ENCODE data around the gene SASH1. TPM values are rescaled to one million over a fixed set of nuclear protein-coding genes. Genes with fewer than 3 reads are reported as not detected.

SASH1 gene
- total RNA-seq, 1 donor from 2014 or later = 118 TPM

DNA sequence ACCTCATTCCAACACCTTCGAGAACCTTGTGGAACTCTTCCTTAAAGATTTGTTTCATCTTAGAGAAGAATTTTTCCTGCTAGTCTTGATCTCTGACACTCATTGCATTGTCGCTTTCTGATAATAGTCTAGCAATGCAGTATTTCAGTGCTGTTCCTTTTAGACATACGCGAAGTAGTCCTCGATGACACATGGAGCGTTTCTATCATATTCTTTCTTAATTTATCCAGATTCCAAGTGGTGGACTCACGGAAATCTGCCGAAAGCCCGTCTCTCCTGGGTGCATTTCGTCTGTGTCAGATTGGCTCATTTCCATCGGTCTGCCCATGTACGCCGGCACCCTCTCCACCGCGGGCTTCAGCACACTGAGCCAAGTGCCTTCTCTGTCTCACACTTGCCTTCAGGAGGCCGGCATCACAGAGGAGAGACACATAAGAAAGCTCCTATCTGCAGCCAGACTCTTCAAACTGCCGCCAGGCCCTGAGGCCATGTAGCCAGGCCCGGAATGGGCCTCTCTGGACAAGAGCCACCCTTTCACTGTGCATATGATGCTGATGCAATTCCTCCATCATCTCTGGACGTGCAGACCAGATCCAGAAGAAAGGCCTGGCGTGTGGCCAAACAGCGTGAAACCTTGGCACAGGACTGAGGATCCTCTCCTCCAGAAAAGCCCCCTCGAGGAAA is 205.6 kb downstream of the SASH1 start:
- peak; percentile 74 for DNase-seq (ENCODE audit: low spot score)
- intact Hi-C loops (cut with DNase I) = no loop called here
- ATAC-seq = peak; percentile 57

DNA sequence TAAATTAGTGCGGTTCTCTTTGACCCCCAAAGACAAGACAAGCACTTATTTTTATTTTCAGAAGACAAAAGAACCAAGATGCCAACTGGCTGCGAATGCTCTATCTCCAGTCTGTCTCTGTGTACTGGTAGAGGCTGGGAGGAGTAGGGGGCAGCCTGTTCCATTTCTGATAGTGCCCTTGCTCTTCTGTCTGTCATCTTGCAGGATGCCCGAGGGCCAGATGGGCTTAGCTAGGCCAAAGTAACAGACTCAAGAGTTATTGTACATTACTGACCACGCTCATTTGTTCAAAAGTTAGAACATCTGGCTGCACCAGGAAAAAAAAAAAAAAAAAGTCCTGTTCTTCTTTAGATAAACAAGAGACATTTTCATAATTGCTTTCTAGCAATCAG is 206.1 kb downstream of the SASH1 start:
- peak; percentile 10 for ATAC-seq

DNA sequence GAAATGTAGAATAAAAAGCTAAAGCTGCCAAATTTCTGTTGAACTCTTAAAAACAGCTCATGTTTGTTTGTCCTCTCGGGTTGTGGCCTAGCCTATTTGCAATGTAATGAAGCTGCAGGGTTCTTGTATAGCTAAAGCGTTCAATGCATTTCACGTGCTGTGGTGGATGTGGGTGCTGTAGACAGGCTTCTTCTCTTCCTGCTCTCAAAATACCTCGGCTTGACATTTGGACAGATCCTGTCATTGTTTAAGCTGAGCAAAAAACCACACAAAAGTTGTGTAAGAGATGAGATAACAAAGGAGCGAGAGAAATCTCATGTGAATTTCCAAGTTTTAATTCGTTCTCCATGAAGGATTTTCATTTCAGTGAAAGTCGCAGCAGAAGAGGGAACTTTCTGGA is 207.9 kb downstream of the SASH1 start:
- ATAC-seq (peak; percentile 45), DNase-seq (ENCODE audit: low spot score) (no peak)
- intact Hi-C loops (cut with DNase I) = no loop called here

More for the DNA sequence above, 206.1 kb downstream of the SASH1 start:
- intact Hi-C loops (cut with DNase I) = no loop called here
- DNase-seq (ENCODE audit: low spot score) = no peak

DNA sequence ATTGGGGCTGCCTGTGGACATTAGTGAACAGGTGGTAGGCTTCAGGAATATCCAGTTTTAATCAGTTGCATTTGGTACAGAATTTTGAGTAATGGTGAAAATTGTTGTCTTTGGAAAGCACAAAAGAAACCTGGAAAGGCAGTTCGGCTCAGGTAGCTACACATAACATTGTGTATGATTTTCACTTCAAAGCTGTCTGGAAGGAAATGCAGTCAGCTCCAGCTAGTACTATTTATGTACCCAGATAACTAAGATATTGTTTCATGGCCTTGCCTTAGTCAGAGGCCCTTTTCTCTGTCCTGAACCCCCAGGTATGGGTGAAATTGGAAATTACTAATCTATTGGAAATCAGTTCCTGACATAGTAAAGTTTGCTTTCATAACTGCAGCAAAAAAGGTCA is 208.6 kb downstream of the SASH1 start:
- intact Hi-C loops (cut with DNase I) = no loop called here
- ATAC-seq = no peak

DNA sequence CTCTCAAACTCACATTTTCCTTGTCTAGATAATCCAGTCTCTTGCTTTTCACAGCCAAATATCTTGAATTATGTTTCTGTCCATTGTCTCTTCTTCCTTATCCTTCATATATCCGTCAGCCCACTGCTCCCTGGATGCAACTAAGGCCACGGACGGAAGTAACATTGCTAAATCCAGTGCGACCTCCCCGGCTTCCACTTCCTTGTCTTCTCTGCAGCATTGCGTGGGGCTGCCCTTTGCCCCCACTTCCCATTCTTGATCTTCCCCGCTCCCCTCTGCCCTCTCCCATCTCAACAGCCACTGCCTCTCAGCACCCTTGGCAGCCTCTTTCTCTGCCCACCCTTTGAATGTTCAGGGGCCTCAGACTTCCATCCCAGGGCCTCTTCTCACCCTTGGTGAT is 213.8 kb downstream of the SASH1 start:
- intact Hi-C loops (cut with DNase I) = no loop called here
- DNase-seq (ENCODE audit: low spot score) = no peak
- ATAC-seq = no peak

More for the DNA sequence above, 208.6 kb downstream of the SASH1 start:
- DNase-seq (ENCODE audit: low spot score) = no peak

DNA sequence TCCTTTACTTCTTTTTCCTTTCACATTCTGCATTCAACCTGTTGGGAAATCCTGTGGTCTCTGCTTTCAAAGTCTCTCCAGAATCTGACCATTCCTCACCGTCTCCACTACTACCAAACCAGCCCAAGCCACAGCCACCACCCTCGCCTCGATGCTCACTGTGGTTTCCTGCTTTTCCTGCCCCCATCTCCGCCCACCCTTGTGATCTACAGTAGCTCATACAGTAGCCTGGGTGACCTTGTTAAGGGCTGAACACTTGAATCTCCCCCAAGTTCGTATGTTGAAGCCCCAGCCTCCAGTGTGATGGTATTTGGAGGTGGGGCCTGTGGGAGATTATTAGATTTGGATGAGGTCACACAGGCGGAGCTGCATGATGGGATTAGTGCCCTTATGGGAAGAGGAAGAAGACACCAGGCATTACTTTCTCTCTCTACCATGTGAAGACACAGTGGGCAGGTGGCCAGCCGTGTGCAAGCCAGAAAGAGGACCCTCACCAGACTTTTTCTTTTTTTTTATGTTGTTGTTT is 215.2 kb downstream of the SASH1 start:
- ATAC-seq (no peak), DNase-seq (ENCODE audit: low spot score) (no peak)
- intact Hi-C loops (cut with DNase I) = no loop called here

DNA sequence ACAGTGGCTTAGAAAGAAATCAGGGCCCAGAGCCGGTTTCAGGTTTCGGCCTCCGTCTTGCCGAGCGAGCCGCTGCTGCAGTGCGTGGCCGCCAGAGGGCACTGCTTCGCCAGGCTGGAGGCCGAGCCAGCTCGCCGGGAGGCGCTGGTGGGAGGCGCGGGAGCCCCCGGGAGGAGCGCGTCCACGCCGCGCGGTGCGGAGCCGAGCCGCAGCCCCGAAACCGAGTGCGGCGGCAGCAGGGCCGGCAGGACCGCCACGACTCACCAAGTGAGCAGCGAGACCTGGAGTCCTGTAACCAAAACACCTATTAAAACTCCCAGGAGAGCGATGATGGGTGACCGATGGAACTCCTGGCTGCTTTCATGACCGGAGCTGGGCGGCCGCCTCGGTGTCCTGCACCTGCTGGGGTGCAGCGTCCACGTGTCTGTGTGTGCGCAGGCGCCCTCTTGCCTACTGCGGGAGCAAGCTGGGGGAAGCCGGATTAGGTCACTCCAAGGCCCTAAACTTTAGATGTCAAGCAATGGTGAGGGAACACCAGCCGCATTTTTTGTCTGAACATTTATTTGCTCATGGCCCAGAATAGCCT is 217.3 kb downstream of the SASH1 start:
- peak; percentile 88 for ATAC-seq
- intact Hi-C loops (cut with DNase I) = no loop called here
- DNase-seq (ENCODE audit: low spot score) = peak; percentile 89

DNA sequence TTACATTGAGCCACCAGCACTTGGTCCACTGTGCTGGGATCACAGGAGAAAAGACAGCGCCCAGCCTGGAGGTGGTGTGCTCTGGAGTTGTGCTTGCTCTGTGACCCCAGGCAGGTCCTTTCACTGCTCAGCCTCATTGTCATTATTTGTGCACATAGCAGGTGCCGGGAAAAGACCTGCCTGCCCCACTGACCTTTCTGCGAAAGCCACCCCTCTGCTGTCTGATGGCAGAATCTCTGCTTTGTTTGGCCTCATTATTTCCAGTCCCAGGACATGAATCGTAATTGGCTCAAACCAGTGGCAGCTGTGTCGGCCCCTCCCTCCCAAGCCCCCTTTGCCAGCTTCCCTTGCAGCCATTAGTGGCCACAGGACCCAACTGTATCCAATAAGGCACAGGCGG is 219.0 kb downstream of the SASH1 start:
- DNase-seq (ENCODE audit: low spot score) = no peak
- ATAC-seq = no peak
- intact Hi-C loops (cut with DNase I) = no loop called here

DNA sequence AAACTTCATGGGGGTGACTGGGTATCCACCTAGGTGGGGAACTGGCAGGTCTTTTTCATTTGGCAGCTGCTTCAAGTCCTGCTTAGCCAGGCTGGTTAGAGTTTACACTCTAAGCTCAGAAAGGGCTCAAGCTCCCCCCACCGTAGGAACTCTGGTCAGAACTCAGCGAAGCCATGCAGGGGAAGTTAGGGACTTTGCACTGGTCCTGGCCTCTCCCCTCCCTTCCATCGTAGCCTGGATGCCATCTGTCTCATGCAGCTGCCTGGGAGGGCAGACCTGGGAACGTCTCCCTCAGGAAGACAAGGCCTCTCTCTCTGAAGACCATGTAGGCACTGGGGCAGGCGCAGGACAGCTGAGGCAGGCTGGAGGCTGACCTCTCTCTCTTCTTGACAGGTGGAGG is 220.4 kb downstream of the SASH1 start:
- intact Hi-C loops (cut with DNase I) = no loop called here
- DNase-seq (ENCODE audit: low spot score) = no peak
- ATAC-seq = no peak

DNA sequence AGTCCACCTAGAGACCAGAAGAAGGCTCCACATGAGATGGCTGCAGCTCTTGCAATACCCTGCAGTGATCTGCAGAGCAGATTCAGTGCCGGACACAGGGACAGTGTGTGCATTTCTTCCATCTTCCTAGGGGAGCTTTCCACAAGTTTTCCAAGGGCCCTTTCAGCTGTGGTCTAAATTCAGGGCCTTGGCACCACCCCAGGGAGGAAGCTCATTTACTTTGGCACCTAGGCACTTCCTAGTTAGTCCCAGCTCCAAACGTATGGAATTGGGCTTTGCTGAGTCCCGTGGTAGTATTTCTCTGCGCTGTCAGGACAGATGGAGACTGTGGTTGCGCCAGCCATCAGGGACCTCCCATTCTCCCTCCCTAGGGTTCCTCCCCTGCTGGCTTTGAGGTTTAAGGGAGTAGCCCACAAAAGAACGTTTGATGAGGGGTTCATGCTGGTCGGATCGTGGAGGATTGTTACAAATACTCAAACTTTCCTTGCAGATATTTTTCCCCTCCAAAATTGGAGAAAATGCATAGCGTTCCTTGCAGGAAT is 221.9 kb downstream of the SASH1 start:
- ATAC-seq (no peak), DNase-seq (ENCODE audit: low spot score) (no peak)
- intact Hi-C loops (cut with DNase I) = no loop called here

DNA sequence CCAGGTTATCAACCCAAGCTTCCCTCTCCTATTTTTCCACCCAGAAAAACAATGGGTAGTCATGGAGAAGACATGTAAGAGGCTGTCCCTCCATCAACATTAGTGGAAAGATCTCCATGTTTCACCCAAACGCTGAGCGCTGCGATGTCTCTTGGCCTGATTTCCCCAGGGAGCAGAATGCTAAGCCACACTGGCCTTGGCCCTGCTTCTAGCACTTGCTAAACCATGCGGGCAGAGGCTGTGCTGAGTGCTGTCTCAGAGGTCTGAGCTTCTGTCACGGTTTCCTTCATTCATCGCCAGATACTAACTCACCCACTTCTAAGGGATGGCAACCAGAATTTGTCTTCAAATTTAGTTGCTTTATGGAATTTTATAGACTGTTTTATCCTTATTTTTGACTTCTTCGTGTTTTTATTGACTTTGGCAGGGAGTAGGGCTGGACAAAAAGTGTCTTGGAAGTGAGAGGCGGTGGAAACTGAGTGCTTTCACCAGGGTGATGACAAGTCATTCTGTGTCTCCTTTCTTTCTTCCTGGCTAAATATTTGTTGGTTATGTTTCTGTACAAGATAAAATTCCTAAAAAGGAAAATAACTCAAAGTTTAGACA is 222.8 kb downstream of the SASH1 start:
- peak; percentile 22 for ATAC-seq
- DNase-seq (ENCODE audit: low spot score) = no peak
- intact Hi-C loops (cut with DNase I) = no loop called here

DNA sequence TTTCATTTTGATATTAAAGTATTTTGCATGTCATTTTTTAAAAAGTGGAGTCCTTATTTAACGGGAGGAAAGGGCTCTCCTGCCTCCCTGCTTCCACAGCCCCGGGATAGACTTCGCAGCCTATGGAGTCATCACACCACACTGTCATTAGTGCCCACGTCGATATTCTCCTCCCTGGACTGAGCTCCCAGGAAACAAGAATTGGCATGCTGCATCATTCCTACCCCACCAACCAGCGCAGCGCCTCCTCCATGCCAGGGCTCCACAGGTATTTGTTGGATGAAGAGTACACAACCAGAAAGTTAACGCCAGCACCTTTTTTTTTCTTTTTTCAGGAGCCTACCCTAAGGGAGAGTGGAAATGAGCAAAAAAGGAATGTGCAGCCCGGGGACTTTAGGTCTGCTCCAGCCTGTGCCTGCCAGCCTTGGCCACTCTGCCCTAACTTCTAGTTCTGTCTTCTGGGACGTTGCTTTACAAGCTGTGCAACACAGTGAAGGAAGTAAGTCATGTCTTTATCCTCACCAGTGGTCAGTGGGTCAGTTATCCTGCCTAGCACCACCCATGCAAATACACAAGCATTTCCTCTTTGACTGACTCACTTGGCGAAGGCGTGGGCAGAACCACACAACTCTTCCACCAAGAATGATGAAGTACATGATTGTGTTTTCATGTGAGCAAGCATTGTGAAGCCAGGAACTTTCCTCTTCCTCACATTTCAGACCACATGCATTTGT is 223.5 kb downstream of the SASH1 start:
- intact Hi-C loops (cut with DNase I) = no loop called here
- DNase-seq (ENCODE audit: low spot score) (peak; percentile 68), ATAC-seq (peak; percentile 68)

DNA sequence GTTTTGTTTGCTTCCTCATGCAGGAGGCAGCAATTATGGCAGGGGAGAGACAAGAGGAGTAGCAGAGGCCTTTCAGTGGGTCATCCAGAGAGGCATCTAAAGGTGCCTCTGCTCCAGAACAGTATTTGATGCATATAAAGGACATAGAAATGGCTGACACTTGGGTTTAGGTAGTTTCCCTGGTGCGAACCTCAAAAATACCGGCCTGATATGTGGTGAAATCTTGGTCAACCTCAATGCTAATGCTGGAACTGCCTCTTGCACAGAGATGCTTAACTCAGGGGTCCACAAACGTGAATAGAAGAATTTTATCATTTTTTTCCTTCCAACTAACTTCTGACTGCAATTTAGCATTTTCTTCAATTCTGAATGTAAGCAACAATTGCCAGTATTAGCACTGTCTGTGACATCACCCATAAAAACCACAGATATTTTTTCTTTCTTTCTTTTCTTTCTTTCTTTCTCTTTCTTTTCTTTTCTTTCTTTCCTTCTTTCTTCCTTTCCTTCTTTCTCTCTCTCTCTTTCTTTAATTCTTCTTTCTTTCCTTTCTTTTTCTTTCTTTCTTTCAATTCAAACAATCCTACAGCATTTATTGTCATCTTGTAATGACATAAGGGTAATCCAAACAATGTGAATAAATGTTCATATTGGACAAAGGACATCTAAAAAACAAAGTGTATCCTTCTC is 224.2 kb downstream of the SASH1 start:
- ATAC-seq = no peak
- intact Hi-C loops (cut with DNase I) = no loop called here
- DNase-seq (ENCODE audit: low spot score) = no peak

DNA sequence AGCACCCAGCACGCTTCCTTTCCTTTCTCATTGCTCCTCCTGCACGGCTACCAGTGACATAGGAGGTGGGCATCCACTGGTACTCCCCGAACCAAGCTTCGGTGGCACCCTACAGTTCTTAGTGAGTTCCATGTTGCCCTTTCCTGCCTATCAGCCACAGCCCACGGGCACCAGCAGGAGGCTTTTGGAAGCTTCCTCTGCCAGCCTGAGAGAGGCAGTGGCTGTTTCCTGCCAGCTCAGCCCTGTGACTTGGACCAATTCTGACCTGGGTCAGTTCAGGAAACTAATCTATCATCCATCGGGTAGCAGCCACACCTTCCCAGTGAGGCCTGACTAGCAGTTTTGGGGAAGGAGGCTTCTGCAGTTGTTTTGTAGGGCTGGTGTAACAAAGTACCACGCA is 227.8 kb downstream of the SASH1 start:
- intact Hi-C loops (cut with DNase I) = loop anchor here (10.0 kb wide), 1 partner anchor 394 kb away; no protein-coding TSS in a partner anchor
- DNase-seq (ENCODE audit: low spot score) (no peak), ATAC-seq (no peak)

DNA sequence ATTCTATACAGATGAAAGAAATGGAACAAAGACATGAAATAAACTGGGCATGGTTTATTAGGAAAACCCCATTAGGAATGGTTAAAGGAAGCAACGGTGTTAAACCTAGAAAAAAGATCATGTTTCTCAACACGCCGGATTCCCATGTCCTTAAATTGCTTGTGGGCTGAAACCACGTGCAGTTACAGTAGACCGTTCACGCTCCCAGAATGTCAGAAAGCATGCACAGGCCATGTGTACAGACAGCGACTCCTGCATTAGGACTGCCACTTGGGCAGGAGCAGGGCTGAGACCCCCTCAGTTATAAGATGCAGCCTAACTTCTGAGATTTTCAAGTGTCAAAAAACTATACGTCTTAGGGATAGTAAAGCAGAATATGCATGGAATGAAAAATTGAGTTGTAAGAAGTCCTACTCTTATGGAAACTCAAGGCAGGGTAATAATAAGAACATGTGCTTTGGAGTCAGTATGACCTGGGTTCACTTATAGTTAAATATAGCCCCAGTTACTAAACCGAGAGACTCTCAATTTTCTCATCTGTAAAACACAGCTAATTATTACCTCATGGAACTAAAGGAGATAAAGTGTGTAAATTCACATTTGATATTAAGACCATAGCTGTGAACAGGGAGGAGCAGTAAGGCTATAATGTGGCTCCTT is 230.2 kb downstream of the SASH1 start:
- intact Hi-C loops (cut with DNase I) = loop anchor here (10.0 kb wide), 1 partner anchor 392 kb away; no protein-coding TSS in a partner anchor
- no peak for DNase-seq (ENCODE audit: low spot score)
- ATAC-seq = no peak

DNA sequence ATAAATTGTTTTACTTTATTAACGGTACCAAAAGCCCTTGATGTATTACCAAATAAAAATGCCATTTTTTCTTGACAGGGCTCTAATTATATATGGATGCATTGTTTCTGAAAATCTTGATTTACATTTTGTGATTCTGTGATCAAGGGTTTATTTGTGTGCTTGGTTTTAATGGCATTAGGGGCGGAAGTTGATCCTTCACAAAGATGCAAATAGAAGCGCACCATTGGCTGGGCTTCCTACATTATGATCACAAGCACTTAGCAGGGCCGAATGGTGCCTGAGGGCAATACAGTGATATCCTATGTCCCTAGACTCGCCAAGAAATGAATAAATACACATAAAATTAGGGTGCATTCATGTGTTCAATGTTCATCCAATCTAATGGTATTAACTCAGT is 231.3 kb downstream of the SASH1 start:
- ATAC-seq = no peak
- no peak for DNase-seq (ENCODE audit: low spot score)
- intact Hi-C loops (cut with DNase I) = loop anchor here (10.0 kb wide), 1 partner anchor 391 kb away; no protein-coding TSS in a partner anchor

DNA sequence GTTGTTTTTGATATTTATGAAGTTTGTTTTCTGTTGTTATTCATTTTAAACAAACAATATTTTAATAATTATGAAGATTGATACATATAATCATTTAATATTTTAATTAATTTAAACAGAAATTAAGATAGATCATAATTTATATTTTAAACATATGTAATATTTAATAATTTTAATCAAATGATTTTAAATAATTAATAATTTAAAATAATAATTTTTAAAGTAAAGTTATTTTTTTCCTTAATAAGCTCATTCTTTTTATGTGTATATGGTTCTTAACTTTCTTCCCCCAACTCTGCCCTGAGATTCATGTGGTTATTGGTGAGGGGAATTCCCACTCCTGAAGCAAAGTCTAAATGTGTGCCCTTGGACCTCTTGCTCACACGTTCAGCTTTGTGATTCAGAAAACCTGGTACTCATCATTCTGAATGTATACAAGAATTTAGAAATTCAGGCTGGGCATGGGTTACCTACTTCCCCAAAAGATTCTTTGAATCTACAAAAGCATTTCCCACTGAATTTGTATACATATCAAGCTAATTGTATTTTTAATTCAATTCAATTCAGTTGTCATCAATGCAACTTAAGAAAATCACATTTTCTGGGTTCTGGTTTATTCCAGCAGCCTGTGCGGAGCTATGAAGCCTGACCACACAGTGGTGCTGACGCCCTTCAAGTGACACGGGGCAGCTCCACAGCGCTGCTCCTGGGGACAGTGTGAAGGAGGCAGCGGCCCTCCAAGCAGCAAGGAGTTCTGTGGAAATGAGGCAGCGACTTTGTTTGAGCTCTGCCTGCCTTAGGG is 235.2 kb downstream of the SASH1 start:
- intact Hi-C loops (cut with DNase I) = loop anchor here (5.0 to 10.0 kb wide), 2 partner anchors 387 to 434 kb away; no protein-coding TSS in a partner anchor
- ATAC-seq (peak; percentile 100), DNase-seq (ENCODE audit: low spot score) (peak; percentile 86)

All from sciatic nerve (tissue), 2 donors.